Measurements from ENCODE around the gene PSEN1.
"Not testable (repeated sequence)": the region's sequence is repeated elsewhere in the genome, so short reads cannot be mapped to it uniquely, and the experiment has no call there.

The PSEN1 gene

GRCh38 chr14:73168274-73168673 lies 32.0 kb downstream of the PSEN1 start:
- DNase-seq: no peak

- DNase-seq: no peak
These were observed 32.4 kb downstream of the PSEN1 start for GRCh38 chr14:73168691-73169090.

- DNase-seq: not testable (repeated sequence)
These were observed 33.5 kb downstream of the PSEN1 start for GRCh38 chr14:73169855-73170254.

GRCh38 chr14:73170686-73171085 lies 34.4 kb downstream of the PSEN1 start:
- DNase-seq: no peak

GRCh38 chr14:73172500-73172899 lies 36.2 kb downstream of the PSEN1 start:
- no peak for DNase-seq

- no peak for DNase-seq
These were observed 36.9 kb downstream of the PSEN1 start for GRCh38 chr14:73173092-73173735.

GRCh38 chr14:73176685-73177084 lies 40.4 kb downstream of the PSEN1 start:
- DNase-seq: no peak

DNA sequence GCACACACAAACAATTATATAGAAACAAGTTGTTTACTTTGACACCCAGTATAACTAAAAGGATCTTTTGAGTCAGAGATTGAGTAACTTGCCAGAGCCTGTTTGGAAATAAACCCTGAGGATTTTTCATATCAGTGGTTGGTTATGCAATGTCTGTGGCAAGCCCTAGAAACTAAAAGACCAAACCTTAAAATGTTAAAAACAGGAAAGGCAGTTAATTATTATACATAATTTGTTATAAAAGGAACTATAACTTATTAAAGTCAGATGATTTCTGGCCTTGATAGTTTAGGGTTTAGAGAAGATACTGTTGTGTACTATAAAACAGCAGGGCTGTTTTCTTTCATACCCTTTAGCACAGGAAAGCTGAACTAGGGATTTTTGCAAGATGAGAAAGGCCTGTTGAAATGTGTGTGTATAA lies 44.1 kb downstream of the PSEN1 start:
- no peak for DNase-seq

DNA sequence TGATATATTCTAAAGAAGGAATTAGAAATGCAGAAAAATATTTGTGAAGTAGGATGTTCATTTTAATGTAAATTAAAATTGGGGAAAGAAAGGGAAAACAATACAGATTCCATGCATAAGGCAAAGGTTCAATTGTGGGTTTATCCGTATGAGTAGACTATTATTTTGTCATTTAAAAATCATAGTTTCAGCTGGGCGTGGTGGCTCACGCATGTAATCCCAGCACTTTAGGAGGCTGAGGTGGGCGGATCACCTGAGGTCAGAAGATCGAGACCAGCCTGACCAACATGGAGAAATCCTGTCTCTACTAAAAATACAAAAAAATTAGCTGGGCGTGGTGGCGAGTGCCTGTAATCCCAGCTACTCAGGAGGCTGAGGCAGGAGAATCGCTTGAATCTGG lies 44.7 kb downstream of the PSEN1 start:
- DNase-seq: not testable (repeated sequence)

DNA sequence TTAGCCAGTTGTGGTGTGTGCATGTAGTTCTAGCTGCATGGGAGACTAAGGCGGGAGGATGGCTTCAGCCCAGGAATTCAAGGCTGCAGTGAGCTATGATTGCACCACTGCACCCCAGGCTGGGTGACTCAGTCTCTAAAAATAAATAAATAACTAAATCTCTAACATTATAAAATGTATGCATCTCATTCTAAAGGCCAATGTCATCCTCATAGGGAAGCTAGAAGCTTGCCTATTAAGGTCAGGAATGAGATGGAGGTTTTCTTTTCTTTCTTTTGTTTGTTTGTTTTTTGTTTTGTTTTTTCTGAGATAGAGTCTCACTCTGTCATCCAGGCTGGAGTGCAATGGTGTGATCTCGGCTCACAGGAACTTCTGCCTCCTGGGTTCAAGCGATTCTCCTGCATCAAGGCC lies 52.2 kb downstream of the PSEN1 start:
- no peak for DNase-seq

DNA sequence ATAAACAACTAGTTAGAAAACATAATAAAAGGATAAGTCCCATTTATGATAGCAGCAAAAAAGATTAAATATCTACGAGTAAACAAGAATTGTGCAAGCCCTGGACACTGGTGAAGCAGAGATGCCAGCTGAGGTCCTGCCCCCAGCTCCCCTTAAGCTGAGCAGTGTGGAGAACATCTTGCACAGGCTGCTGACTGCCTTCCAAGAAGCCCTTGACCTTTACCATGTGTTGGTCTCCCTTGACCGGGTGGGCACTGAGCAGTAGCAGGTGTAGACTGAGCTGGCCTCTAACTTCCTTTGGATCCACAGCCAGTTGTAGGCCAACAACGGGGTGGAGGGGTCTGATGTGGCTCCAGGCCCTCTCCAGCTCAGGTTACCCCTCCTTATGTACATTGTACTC lies 53.3 kb downstream of the PSEN1 start:
- no peak for DNase-seq

DNA sequence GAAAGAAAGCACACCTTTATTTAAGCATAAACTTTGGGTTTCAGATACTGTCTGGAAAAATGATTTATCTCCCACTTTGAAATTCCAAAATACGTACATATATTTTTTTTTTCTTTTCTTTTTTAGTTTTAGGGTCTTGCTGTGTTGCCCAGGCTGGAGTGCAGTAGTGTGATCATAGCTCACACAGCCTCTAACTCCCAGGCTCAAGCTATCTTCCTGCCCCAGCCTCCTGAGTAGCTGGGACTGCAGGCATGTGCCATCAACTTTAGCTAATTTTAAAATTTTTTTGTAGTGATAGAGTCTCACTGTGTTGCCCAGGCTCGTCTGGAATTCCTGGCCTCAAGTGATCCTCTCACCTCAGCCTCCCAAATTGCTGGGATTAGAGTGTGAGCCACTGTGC lies 55.1 kb downstream of the PSEN1 start:
- DNase-seq: no peak

GRCh38 chr14:73194306-73194705 lies 58.0 kb downstream of the PSEN1 start:
- not testable (repeated sequence) for DNase-seq

- no peak for DNase-seq
These were observed 61.9 kb downstream of the PSEN1 start for GRCh38 chr14:73198253-73198652.

DNA sequence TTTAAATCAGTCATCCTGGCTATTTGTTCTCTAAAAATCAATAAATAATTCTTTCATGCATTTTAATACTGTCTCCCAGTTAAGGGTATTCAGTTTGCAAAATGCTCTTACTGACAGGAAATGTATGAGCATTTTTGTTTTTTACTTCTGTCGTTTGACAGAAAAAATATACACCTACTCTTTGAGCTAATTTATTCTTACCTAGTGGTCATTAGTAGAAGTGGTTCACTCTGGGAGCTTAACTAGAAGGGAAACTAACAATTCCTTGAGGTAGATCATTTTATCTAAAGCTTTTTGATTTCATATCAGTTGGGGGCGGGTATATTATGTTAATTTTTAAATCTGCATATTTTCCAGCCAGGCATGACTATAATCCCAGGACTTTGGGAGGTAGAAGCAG lies 67.2 kb downstream of the PSEN1 start:
- DNase-seq: no peak

DNA sequence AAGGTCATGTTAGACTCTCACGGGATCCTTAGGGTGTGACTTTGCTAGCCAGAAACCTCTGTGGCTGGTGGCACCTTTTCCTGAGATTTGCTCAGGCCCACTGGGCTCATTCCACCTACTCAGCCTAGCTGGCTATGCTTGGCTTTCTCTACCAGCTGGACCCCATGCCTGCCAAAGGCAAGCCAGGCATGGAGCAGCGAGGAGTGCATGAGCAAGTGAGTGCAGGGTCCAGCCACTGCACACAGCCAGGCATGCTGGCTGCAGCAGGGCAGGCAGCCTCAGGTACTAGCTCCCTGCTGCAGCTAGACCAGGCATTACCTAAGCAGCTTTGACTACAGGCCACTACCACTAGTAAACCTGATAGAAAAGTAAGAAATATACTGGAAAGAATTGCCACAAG lies 71.3 kb downstream of the PSEN1 start:
- DNase-seq: no peak

- no peak for DNase-seq
These were observed 72.1 kb downstream of the PSEN1 start for GRCh38 chr14:73208390-73208789.

- no peak for DNase-seq
These were observed 72.5 kb downstream of the PSEN1 start for GRCh38 chr14:73208846-73209245.

GRCh38 chr14:73209953-73210352 lies 73.6 kb downstream of the PSEN1 start:
- no peak for DNase-seq

DNA sequence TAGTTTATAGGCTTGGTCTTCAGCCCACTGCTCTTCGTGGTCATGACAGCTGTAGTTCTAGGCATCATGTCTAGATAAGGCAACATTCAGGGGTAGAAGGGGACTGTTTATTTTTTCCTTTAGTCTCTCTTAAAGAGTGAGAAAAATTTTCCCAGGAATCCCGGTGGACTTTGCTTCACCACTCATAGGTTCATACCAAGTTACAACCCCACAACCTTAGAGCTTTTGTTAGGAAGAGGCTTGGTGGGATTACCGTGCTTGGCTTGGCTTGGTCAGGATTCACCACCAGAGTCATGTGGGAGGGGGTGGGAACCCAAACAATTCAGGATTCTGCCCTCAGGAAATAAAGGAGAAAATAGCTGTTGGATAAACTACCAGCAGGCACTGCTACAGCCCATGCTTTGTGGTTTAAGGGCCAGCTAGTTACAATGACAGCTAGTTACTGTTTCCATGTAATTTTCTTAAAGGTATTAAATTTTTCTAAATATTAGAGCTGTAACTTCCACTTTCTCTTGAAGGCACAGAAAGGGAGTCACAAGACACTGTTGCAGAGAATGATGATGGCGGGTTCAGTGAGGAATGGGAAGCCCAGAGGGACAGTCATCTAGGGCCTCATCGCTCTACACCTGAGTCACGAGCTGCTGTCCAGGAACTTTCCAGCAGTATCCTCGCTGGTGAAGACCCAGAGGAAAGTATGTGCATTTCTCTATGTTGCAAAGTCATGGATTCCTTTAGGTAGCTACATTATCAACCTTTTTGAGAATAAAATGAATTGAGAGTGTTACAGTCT lies 75.1 kb downstream of the PSEN1 start:
- no peak for DNase-seq

- no peak for DNase-seq
These were observed 79.7 kb downstream of the PSEN1 start for GRCh38 chr14:73216030-73216429.

DNA sequence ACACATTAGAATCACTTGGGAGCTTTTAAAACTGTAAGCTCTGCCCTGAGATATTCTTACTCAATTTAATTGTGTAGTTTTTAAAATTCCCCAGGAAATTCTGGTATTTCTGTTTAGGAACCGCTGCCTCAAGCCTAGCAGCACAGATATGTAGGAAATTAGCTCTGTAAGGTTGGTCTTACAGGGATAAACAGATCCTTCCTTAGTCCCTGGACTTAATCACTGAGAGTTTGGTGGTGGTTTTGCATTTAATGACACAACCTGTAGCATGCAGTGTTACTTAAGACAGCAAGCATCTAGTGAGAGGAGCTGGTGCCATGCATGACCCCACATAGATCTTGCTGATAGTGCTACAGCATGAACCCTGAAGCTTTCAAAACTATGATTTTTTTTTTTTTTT lies 81.1 kb downstream of the PSEN1 start:
- DNase-seq: no peak

- DNase-seq: no peak
These were observed 83.8 kb downstream of the PSEN1 start for GRCh38 chr14:73220061-73220460.

DNA sequence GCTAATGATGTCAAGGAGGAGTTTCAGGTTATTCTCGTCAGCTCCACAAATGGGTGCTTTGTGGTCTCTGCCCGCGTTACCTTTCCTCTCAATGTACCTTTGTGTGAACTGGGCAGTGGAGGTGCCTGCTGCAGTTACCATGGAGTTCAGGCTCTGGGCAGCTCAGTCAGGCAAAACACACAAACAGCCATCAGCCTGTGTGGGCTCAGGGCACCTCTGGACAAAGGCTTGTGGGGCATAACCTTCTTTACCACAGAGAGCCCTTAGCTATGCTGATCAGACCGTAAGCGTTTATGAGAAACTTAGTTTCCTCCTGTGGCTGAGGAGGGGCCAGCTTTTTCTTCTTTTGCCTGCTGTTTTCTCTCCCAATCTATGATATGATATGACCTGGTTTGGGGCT lies 84.3 kb downstream of the PSEN1 start:
- DNase-seq: no peak

DNA sequence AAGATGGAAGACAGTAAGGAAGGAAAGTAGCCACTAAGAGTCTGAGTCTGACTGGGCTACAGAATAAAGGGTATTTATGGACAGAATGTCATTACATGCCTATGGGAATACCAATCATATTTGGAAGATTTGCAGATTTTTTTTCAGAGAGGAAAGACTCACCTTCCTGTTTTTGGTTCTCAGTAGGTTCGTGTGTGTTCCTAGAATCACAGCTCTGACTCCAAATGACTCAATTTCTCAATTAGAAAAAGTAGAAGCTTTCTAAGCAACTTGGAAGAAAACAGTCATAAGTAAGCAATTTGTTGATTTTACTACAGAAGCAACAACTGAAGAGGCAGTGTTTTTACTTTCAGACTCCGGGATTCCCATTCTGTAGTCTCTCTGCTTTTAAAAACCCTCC lies 85.6 kb downstream of the PSEN1 start:
- DNase-seq: no peak

Data from femur (tissue), 1 donor.